HG03442 (cell line): ENCODE data around the gene TNRC6C.
"Not testable (repeated sequence)": the region's sequence is repeated elsewhere in the genome, so short reads cannot be mapped to it uniquely, and the experiment has no call there.

Source experiments
- ATAC-seq: cut with Tn5 transposase; IDR thresholded peaks from one replicate; pipeline ENCODE4 v1.9.1; 2021; ENCODE audit warnings: mild to moderate bottlenecking, moderate library complexity; ENCODE audit not compliant: unreplicated experiment

TNRC6C gene

DNA sequence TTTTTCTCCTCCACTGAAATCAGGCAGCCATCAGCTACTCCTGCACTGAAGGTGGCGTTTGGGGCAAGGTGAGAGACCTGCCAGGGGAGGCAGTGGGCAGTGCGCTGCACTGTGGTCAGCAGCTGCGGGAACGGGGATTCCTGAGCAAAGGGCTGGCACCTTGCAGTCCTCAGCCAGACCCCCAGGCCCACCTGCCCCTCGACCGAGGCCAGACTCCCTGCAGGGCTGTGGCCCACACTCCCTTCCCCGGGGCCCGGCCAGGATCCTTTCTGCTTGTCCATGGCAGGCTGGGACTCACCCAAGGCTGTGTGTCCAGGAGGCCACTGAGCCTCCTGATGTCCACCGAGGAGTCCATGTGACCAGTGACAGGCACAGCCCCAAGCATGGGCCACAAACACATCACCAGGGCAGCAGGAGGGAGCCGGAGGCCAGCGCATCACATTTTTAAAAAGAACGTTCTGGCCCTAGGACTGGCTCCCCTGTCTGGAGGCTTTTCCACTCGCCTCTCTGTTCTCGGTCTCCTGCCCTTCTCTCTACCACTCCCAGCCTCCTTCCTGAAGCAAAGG is 28.5 kb upstream of the TNRC6C start:
- no peak for ATAC-seq

GRCh38 chr17:77930780-77931768 is 27.4 kb upstream of the TNRC6C start:
- no peak for ATAC-seq

DNA sequence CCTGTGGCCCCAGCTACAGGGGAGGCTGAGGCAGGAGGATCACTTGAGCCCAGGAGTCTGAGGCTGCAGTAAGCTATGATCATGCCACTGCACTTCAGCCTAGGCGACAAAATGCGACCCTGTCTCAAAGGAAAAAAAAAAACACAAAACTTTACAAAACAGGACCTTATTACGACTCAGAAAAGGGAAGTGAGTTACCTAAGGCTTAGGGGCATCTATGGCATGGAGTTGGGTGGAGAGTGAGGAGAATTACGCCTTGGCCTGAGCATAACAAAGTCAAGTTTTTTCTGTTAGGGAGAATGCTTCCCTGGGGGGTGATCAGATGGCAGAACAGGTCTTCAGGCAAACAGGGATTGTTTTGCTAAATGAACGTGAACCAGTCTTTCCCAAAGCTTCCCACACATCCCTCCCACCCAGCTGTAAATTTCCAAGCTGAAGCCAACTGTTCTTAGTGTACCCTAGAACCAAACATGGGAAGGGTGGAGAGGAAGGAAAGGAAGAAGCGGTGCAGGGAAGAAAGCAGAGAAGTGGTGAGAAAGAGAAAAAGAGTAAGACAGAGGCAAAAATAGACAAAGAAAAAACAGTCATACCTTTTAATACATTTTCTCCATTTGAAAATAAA is 24.6 kb upstream of the TNRC6C start:
- no peak for ATAC-seq

DNA sequence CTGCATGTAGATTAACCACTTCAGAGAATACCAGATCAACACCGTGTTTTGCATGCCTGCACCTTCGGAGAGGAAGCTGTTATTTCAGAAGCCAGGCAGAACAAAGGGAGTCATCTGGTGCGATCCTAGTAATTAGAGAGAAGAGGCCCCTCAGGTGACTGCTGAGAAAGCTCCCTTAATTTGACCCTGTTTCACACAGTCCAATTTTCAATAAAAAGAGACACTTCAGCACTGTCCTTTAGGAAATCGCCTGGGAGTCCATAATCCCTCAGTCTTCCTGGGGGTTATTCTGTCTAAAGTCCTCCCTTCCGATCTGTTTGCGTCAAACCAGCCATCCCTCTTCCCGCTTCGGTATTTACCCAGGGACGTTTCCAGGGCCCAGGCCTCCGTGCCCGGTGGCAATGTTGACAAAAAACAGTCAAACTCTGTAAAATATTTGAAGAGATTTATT is 23.4 kb upstream of the TNRC6C start:
- ATAC-seq = no peak

DNA sequence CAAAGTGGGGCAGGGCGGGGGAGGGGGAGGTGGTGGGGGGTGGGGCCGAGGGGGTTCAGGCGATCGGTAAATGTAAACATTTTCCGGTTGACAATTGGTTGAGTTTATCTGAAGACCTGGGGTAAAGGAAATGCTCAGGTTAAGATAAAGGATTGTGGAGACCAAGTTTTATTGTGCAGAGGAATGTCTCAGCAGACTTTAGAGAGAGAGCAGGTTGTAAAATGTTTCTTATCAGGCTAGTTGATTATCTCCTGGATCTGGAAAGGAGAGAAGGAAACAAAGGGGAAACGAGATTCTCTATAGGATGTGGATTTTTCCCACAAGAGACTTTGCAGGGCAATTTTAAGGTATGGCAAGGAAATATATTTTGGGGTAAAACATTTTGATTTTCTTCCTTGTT is 22.8 kb upstream of the TNRC6C start:
- not testable (repeated sequence) for ATAC-seq

DNA sequence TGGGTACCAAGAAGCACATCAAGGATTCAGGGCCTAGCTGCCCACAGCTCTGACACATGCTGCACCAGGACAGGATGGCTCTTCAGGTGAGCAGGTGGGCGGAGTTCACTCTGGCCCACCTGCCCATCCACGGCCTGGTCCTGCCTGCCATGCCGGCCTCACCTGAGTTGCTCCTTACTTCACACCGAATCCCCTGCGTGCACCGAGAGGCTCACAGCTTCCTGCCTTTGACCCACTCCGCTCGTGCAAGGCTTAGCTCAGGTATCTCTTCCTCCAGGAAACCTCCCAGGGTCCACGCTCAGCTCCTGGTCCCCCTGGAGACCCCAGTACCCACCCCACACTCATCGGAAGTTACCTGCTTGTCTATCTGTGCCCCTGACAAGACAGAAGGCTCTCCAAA is 21.6 kb upstream of the TNRC6C start:
- ATAC-seq = no peak

GRCh38 chr17:77941004-77941403 is 17.5 kb upstream of the TNRC6C start:
- ATAC-seq = no peak

DNA sequence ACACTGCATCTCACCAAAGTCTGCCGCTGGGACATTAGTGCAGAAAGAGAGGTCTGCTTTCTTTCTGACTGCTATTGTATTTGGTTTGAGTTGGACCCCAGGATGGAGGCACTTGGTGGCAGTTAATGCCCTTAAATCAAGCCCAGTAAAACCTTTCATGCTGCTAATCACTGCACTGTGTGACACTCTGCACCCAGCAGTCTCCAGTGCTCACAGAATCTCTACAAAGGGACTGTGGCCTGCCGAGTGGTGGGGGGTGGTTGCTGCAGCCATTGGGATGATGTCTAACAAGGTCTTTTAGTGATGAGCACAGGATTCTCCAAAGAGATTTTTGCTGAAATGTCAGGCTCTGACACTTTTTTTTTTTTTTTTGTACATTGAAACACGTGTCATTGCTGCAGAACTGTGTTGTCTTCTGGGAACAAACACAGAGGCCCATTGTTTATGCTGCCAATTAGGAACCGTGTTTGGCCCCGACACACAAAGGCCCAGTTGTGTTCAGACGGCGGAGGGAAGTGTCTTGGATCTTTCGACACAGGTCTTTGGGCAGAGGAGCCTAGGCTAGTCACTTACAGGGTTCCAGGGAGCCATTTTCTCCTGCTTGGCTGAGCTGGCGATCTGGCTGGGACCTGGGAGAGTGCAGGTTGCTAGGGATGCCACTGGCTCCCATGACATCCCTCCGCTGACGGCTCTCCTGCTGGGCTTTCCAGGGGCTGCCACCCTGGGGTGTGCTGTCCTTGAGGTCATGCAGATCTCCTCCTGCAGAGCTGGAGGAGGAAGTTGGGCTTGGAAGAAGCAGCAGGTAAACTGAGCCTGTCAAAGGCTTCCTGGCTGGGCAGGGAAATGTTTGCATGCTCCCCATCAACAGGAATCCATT is 16.2 kb upstream of the TNRC6C start:
- ATAC-seq = no peak

- no peak for ATAC-seq
These were observed 14.5 kb upstream of the TNRC6C start for GRCh38 chr17:77943971-77944370.

GRCh38 chr17:77944390-77945222 is 13.9 kb upstream of the TNRC6C start:
- no peak for ATAC-seq

- no peak for ATAC-seq
These were observed 11.4 kb upstream of the TNRC6C start for GRCh38 chr17:77946900-77947645.

GRCh38 chr17:77948690-77949114 is 9.8 kb upstream of the TNRC6C start:
- no peak for ATAC-seq

- ATAC-seq = no peak
These were observed 7.4 kb upstream of the TNRC6C start for GRCh38 chr17:77951123-77951522.

DNA sequence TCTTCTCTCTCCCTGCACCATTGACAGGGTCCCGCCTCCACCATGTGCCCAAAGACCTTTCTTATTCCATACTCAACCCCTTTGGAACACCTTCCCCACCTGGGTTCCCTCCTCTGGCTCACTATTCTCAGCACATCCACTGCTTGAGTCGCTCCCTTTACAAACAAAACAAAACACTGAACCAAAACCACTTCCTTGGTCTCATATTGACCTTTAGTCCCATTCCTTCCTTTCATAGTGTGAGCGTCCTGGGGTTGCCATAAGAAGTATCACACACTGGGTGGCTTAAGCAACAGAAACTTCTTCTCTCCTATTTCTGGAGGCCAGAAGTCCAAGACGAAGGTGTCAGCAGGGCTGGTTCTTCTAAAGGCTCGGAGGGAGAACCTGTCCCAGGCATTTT is 6.1 kb upstream of the TNRC6C start:
- no peak for ATAC-seq

- ATAC-seq = no peak
These were observed 1.2 kb upstream of the TNRC6C start for GRCh38 chr17:77957235-77957856.

GRCh38 chr17:77958716-77959125 is 218 bp downstream of the TNRC6C start:
- peak; percentile 23 for ATAC-seq

GRCh38 chr17:77959126-77959925 is 823 bp downstream of the TNRC6C start:
- peak; percentile 6 for ATAC-seq
